Activated naive CD4-positive, alpha-beta T cell treated with anti-CD3 and anti-CD28 coated beads, Interleukin-2, amount 50 U/mL, for 24 hours (primary cell): Measurements from ENCODE around the gene EP400.

Experiments
- H3K27ac Mint-ChIP-seq: one replicate; pipeline ENCODE4 v1.8.0; 2021; ENCODE audit warnings: mild to moderate bottlenecking, mixed read lengths
- H3K27me3 Mint-ChIP-seq: one replicate; pipeline ENCODE4 v1.8.0; 2021; ENCODE audit warnings: mixed read lengths
- H3K36me3 Mint-ChIP-seq: one replicate; pipeline ENCODE4 v1.8.0; 2021; ENCODE audit warnings: mixed read lengths
- H3K4me1 Mint-ChIP-seq: one replicate; pipeline ENCODE4 v1.8.0; 2021; ENCODE audit warnings: mixed read lengths
- H3K4me3 Mint-ChIP-seq: one replicate; pipeline ENCODE4 v1.8.0; 2021; ENCODE audit warnings: mild to moderate bottlenecking, mixed read lengths
- H3K9me3 Mint-ChIP-seq: one replicate; pipeline ENCODE4 v1.8.0; 2021; ENCODE audit warnings: mixed read lengths

Gene EP400

DNA sequence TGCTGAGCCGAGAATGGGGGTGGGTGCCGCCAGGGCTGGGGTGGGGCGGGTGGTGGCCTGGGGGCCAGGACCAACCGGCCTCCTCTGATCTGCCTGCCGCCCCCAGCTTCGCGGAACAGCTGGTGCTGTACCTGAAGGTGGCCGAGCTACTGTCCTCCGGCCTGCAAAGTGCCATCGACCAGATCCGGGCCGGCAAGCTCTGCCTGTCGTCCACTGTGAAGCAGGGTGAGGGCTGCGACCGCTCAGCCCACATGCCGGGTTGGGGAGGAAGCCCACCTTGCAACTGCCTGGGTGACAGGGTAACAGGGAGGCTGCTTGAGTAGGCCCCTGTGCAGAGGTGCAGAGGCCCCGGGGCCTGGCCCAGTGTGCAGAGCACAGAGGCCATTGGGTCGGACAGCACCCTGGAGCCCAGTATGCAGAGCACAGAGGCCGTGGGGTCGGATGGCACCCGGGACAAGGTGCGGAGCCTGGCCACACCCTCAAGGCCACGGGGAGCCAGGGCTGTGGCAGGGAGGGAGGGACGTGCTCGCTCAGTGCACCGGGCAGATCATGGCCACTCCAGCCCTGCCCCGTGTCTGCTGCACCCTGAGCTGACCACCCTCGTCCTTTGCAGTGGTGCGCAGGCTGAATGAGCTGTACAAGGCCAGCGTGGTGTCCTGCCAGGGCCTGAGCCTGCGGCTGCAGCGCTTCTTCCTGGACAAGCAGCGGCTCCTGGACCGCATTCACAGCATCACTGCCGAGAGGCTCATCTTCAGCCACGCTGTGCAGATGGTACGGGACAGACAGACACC lies 30.2 kb upstream of the EP400 start:
- Mint-ChIP-seq H3K27ac (no peak overlapping the region), H3K4me3 (no peak overlapping the region), H3K9me3 (no peaks in the 10 kb centered on the region), H3K27me3 (no peaks in the 10 kb centered on the region), H3K4me1 (peaks cover 2% of the 10 kb centered on the region), H3K36me3 (peaks cover 2% of the 10 kb centered on the region)

DNA sequence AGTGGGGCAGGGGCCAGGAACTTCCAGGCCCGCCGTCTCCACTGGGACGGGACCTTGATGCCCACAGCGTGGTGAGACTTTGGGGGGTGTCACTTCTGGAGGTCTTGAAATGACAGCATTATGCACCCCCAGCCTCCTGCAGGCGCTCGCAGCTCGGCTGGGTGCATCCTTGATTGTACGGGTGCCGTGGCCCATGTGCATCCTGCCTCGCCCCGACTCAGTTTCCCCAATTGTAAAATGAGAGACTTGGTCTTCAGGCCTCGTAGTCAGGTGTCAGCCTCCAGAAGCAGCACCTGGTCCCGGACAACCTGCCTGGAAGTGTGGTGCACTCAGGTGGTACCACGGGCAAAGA lies 29.6 kb upstream of the EP400 start:
- H3K36me3 Mint-ChIP-seq = peaks cover 2% of the 10 kb centered on the region
- H3K4me3 Mint-ChIP-seq = no peak overlapping the region

DNA sequence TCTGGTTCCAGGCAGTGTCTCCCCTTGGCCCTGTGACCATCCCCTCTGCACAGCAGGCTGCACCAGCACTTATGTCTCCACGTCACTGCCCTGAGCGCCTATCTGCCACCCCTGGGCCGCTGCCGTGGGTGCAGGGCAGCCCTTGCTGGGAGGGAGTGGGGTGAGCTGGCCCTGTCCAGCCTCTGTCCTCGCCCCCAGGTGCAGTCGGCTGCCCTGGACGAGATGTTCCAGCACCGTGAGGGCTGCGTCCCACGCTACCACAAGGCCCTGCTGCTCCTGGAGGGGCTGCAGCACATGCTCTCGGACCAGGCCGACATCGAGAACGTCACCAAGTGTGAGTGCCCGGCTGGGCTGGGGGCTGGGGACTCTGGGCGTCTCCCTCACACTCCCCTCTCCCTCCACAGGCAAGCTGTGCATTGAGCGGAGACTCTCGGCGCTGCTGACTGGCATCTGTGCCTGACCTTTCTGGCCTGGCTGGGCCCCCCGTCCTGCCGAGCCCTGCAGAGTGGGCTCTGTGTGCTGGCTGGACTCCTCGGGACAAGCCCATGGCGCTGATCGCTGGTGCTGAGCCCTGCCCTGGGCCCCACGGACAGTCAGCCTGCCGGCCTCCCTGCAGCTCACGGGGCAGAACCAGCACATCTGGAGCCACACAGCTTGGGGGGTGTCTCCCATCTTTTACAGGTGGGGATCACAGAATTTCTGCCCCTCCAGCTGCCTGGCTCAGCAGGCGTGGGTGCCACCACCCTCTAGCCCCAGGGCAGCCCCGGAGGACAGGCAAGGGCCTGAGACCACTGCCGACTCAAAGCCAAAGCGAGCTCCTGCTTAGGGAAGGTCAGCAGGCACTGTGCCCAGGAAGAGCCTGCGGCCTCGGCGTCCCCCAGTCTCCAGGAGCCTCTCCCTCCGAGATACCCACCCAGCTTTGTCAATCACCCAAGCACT lies 28.6 kb upstream of the EP400 start:
- Mint-ChIP-seq H3K4me3 (no peak overlapping the region), H3K9me3 (no peaks in the 10 kb centered on the region), H3K27ac (no peak overlapping the region), H3K36me3 (peaks cover 2% of the 10 kb centered on the region), H3K4me1 (peaks cover 3% of the 10 kb centered on the region), H3K27me3 (no peaks in the 10 kb centered on the region)

More for the DNA sequence above, 29.6 kb upstream of the EP400 start:
- Mint-ChIP-seq H3K9me3 (no peaks in the 10 kb centered on the region), H3K27ac (no peak overlapping the region), H3K27me3 (no peaks in the 10 kb centered on the region), H3K4me1 (peaks cover 3% of the 10 kb centered on the region)

DNA sequence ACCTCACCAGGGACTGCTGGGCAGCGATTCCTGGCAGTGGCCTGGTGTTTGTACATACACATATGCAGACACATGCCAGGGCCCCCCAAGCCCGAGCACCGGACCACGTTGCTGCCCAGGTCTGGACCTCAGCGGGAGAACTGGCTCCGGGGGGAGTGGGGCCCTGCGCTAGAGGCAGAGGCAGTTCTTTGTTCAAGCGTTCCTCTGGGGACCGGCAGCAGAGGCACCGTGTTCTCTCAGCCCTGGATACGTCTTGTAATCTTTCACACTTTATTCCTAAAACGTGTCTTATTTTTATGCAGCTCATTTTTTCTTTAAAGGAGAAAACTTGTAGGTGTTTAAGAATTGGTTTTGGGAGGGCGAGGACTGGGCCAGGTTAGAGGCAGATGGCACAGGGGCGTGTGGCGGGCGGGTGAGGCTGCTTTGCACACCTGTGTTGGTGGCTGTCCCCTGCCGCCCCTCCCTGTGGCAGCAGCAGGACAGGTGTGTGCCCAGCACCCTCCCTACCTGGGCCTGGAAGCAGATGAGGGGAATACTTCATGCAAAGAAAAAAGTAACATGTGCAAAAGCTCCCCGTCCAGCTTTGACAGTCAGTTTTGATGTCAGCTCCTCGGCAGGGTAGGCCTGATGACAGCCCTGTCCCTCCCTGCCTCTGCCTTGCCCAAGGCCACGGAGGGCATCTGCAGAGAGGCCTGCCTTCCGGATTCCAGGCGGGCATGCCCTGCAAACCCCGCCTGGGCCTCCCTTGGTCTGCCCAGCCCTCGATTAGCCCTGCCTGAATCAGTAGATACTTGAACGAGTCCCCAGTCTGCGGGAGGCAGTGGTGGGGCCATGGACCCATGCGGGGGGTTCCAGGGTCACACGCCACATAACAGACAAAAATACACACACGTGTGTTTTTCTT lies 27.6 kb upstream of the EP400 start:
- H3K4me3 Mint-ChIP-seq = no peak overlapping the region
- H3K9me3 Mint-ChIP-seq = no peaks in the 10 kb centered on the region
- H3K27me3 Mint-ChIP-seq = no peaks in the 10 kb centered on the region
- peaks cover 3% of the 10 kb centered on the region for H3K4me1 Mint-ChIP-seq
- no peak overlapping the region for H3K27ac Mint-ChIP-seq
- peaks cover 2% of the 10 kb centered on the region for H3K36me3 Mint-ChIP-seq

DNA sequence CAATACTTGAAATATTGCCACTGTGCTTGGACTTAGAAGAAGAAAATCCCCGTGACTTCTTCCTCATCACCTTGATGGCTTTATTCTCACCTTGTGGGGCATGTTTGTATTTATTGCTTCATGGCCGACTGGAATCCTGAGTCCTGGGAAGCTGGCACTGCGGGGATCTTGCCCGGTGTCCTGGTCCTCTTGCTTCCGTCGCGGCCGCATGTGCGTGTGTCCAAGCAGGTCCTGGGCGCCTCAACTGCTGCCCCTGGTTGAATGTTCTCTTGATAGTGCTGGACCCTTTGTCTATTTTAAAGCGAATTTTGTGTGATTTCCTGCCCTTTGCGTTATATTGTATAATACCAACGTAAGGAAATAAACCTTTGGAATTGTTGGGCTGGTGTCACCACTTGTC lies 27.0 kb upstream of the EP400 start:
- Mint-ChIP-seq H3K36me3 (peaks cover 2% of the 10 kb centered on the region), H3K27me3 (no peaks in the 10 kb centered on the region), H3K9me3 (no peaks in the 10 kb centered on the region), H3K27ac (no peak overlapping the region), H3K4me1 (peaks cover 4% of the 10 kb centered on the region), H3K4me3 (no peak overlapping the region)

DNA sequence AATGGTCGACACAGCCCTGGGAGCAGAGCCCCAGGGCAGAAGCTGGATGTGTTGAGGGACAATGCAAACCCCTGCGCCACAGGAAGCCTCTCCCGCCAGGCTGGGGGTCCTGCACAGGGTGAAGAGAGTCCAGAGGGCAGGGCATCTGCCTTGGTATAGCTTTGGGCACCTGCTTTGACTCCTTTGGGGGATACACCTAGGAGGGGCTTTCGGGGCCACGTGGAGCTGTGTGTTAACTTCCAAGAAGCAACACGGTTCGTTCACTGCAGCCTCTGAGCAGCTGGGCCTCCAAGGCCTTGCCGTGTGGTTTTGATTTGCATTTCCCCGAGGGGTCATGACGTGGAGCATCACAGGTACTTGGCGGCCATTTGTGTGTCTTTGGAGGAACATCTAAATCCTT lies 26.5 kb upstream of the EP400 start:
- no peaks in the 10 kb centered on the region for H3K27me3 Mint-ChIP-seq
- no peak overlapping the region for H3K27ac Mint-ChIP-seq
- no peaks in the 10 kb centered on the region for H3K9me3 Mint-ChIP-seq
- H3K4me3 Mint-ChIP-seq = no peak overlapping the region
- peaks cover 8% of the 10 kb centered on the region for H3K4me1 Mint-ChIP-seq
- peaks cover 2% of the 10 kb centered on the region for H3K36me3 Mint-ChIP-seq

DNA sequence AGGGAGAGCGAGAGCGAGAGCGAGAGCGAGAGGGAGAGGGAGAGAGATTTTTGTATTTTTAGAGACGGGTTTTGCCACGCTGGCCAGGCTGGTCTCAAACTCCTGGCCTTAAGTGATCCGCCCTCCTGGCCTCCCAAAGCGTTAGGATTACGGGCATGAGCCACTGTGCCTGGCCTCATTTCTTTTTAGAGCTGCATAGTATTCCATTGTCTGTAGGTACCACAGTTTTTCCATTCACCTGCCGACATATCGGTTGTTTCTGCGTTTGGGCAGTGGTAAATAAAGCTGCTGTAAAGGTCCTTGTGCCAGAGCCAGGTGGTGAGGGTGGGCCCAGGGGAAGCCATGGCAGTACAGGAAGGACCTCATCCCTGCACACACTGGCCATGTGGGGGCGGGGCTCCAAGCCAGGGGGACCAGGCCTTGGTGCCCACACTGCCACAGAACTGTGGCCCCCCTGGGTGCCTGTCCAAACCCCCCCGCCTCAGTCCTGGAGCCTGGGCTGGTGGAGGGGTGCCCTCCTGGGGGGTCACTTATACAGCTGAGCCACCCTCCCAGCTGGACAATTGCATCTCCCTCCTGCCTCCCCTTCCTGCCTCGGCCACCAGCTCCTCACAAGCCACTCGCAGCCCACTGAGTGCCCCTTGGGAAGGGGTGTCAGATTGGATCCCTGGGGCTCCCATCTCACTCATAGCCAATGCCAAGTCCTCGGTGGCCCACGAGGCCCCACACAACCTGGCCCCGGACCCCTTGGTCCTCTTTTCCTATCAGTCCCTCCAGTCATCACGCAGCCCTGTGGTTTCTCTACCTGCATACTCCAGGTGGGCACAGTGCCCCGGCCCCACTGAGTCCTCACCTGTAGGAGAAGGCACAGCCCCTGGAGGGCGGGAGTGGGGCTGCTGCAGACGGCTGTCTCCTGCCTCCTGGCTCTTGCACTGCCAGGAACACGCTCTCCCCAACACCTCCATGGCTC lies 22.3 kb upstream of the EP400 start:
- Mint-ChIP-seq H3K9me3 (no peaks in the 10 kb centered on the region), H3K27me3 (no peaks in the 10 kb centered on the region), H3K36me3 (peaks cover 4% of the 10 kb centered on the region), H3K4me3 (peak overlapping the region; percentile 86), H3K27ac (no peak overlapping the region), H3K4me1 (peaks cover 18% of the 10 kb centered on the region)

DNA sequence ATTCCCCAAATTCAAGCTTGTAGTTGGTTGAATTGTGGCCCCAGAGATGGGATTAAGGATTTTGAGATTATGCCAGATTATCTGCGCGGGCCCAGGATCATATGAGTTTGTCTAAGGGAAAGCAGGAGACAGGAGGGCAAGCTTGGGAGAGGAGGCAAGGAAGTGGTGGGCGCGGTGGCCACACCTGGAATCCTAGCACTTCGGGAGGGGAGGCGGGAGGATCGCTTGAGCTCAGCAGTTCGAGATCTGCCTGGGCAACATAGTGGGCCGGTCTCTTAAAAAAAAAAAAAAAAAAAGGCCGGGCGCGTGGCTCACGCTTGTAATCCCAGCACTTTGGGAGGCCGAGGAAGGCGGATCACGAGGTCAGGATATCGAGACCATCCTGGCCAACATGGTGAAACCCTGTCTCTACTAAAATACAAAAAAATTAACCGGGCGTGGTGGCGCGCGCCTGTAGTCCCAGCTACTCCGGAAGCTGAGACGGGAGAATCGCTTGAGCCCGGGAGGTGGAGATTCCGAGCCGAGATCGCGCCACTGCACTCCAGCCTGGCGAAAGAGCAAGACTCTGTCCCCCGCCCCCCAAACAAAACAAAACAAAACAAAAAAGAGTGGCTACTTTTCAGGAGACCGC lies 21.5 kb upstream of the EP400 start:
- peaks cover 9% of the 10 kb centered on the region for H3K36me3 Mint-ChIP-seq
- peaks cover 22% of the 10 kb centered on the region for H3K4me1 Mint-ChIP-seq

DNA sequence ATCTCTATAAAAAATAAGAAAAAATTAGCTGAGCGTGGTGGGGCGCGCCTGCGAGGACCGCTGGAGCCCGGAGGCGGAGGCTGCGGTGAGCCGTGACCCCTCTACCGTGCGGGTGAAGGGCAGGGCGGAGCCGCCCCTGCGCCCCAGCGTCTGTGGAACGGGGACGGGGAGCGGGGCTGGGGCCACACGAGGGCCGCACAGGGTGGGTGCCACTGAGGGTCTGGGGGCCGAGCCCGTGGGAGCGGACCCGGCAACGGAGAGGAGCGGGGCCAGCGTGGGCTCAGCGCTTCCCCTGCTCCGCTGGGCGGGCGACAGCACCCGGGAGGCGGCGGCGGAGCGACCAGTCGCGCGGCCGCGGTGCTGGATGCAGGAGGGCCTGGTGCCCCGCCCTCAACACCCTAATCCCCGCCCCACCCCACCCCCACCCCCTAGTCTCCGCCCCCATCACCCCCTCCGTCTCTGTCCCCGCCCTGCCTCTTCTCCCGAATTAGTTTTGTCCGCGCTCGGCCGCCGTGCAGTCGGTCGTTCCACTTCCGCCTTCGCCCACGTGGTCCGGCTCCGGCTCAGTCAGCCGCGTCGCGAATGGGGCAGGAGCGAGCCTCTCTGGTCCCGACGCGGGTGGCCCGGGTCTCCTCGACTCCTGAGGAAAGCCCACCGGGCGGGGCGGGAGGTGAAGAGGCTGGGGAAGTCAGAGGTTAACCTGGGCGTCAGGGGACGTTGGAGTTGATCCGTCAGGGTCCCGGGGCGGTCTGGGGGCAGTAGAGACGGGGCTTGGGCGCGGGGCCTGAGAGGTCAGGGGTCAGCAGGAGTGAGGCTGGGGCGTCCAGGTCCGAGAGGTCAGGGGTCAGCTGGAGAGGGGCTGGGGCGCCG lies 20.8 kb upstream of the EP400 start, which contains the start of gene PUS1:
TSS of gene PUS1 (plus strand) at position 566 of the 870 bp plus-strand sequence. CDS start 447 bp downstream, outside the sequence.
- Mint-ChIP-seq H3K27ac (peak within 1 kb of the TSS; percentile 94), H3K9me3 (no peaks in the 10 kb centered on the region), H3K4me1 (peaks cover 22% of the 10 kb centered on the region), H3K27me3 (no peaks in the 10 kb centered on the region), H3K36me3 (peaks cover 16% of the 10 kb centered on the region), H3K4me3 (peak within 1 kb of the TSS; percentile 96)

More for the DNA sequence above, 21.5 kb upstream of the EP400 start:
- Mint-ChIP-seq H3K27ac (peak overlapping the region; percentile 92), H3K9me3 (no peaks in the 10 kb centered on the region), H3K4me3 (peak overlapping the region; percentile 86), H3K27me3 (no peaks in the 10 kb centered on the region)

DNA sequence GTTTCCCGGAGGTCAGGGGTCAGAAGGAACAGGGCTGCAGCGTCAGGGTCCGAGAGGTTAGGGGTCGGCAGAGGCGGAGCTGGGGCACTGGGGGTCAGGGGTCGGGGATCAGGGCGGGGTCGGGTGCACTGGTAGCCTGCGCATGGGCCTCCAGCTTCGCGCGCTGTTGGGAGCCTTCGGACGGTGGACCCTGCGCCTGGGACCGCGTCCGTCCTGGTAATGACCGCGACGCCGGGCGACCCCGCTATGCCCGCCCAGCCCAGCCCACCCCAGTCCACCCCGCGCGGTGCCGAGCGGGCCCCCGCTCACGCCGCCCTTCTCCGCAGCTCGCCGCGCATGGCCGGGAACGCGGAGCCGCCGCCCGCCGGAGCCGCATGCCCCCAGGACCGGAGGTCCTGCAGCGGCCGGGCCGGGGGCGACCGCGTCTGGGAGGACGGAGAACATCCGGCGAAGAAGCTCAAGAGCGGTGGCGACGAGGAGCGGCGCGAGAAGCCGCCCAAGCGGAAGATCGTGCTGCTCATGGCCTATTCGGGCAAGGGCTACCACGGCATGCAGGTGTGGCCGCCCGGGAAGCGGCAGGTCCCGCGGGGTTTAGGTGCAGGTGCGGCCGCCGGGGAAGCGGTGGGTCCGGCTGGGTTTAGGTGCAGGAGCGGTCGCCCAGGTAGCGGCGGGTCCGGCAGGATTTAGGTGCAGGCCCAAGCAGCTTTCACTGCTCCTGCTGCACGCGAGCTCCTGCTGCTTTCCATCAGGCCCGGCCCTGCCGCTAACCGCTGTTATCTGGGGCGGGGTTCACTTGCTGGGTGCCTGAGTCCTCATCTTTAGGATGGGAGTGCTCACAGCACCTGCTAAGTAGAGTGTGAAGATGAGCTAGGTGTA lies 19.9 kb upstream of the EP400 start:
- peak overlapping the region; percentile 96 for H3K4me3 Mint-ChIP-seq
- H3K9me3 Mint-ChIP-seq = no peaks in the 10 kb centered on the region
- peaks cover 16% of the 10 kb centered on the region for H3K36me3 Mint-ChIP-seq
- peaks cover 18% of the 10 kb centered on the region for H3K4me1 Mint-ChIP-seq
- peak overlapping the region; percentile 94 for H3K27ac Mint-ChIP-seq
- H3K27me3 Mint-ChIP-seq = no peaks in the 10 kb centered on the region

DNA sequence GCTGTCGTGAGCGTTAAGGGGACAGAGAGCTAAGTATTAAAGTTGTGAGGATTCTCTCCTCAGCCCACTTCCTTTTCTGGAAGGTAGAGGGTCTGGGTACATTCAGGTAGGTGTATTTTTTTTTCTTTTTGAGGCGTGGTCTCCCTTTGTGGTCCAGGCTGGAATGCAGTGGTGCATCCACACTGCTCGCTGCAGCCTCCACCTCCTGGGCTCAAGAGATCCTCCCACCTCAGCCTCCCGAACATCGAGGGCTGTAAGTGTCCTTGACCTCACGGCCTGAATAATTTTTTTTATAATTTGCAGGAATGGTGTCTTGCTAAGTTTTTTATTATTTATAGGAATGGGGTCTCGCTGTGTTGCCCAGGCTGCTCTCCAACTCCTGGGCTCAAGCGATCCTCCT lies 19.2 kb upstream of the EP400 start:
- Mint-ChIP-seq H3K4me3 (peak overlapping the region; percentile 96), H3K36me3 (peaks cover 16% of the 10 kb centered on the region), H3K27ac (peak overlapping the region; percentile 86), H3K9me3 (no peaks in the 10 kb centered on the region), H3K27me3 (no peaks in the 10 kb centered on the region), H3K4me1 (peaks cover 18% of the 10 kb centered on the region)

DNA sequence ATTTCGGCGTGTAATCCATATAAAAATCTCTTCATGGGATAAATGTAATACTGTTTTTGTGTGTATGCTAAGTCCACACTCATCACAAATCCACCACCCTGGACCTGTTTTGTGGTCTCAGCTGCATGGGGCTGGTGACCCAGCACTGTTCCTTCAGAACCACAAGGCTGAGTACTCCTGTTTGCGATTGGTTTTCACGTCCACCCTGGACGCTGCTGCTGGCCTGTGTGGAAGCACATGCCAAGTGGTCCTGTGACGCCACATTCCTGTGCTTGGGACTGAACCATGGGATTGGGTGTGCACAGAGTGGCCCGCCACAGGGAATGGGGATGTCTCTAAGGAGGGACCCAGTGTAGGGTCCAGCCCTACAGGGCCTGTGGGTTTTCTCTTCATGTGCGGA lies 16.4 kb upstream of the EP400 start:
- H3K4me1 Mint-ChIP-seq = peaks cover 14% of the 10 kb centered on the region
- no peaks in the 10 kb centered on the region for H3K9me3 Mint-ChIP-seq
- H3K4me3 Mint-ChIP-seq = no peak overlapping the region
- H3K36me3 Mint-ChIP-seq = peaks cover 19% of the 10 kb centered on the region
- no peak overlapping the region for H3K27ac Mint-ChIP-seq
- no peaks in the 10 kb centered on the region for H3K27me3 Mint-ChIP-seq
